Activated CD8-positive, alpha-beta memory T cell treated with anti-CD3 and anti-CD28 coated beads, Interleukin-2, amount 10 ng/mL, durations not matched to agents 7 days and 5 days (primary cell): ENCODE data around the gene GBF1. TPM values are rescaled to one million over a fixed set of nuclear protein-coding genes. Genes with fewer than 3 reads are reported as not detected.

Experiments
- ATAC-seq: fragments of 150-1000 bp; cut with Tn5 transposase; one replicate; pipeline ENCODE4 v1.10.0; 2021; ENCODE audit warnings: moderate library complexity
- CTCF ChIA-PET: fragments of 350-600 bp; sonication (Branson Sonifier 250); formaldehyde crosslinking; loops from one replicate; lab custom pipeline; 2021; ENCODE audit warnings: antibody characterized with exemption; lab: Charles Lee
- DNase-seq: peaks from one replicate; pipeline ENCODE4 v3.0.0-alpha.2; 2020
- H3K27ac Mint-ChIP-seq: one replicate; pipeline ENCODE4 v1.8.0; 2021; ENCODE audit warnings: mild to moderate bottlenecking, mixed read lengths
- H3K27me3 Mint-ChIP-seq: one replicate; pipeline ENCODE4 v1.8.0; 2021; ENCODE audit warnings: mixed read lengths
- H3K36me3 Mint-ChIP-seq: one replicate; pipeline ENCODE4 v1.8.0; 2021; ENCODE audit warnings: mild to moderate bottlenecking, mixed read lengths
- H3K4me1 Mint-ChIP-seq: one replicate; pipeline ENCODE4 v1.8.0; 2021; ENCODE audit warnings: mixed read lengths
- H3K4me3 Mint-ChIP-seq: one replicate; pipeline ENCODE4 v1.8.0; 2021; ENCODE audit warnings: mild to moderate bottlenecking, moderate library complexity, mixed read lengths
- H3K9me3 Mint-ChIP-seq: one replicate; pipeline ENCODE4 v1.8.0; 2022; ENCODE audit warnings: low read depth, mixed read lengths
- total RNA-seq, 2 experiments: library from RNA; stranded (reverse); gene quantifications; one replicate each; pipeline ENCODE4 v1.2.3, GENCODE V29; 2021

The GBF1 gene
- total RNA-seq, 2 experiments from 2014 or later = 46.5 to 51.6 TPM

DNA sequence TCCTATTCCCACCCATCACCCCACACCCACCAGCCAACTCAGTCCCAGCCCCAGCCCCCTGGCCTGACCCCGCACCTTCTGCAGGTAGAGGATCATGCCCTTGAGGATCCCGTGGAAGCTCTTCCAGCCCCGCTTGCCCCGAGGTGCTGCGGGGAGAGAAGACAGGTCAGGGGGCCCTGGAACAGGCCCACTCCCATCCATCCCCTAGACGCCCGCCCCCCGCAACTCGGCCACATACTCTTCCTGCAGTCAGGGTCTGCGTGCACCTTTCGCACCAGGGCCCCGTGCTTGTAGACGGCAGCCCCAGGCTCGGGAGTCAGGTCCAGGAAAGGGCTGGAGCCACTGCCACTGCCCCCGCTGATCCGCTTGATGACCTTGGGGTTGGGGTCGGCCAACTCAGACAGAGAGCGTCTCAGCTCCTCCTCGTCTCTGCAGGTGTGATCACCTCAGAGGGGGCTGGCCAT is 159.8 kb downstream of the GBF1 start:
- ATAC-seq = no peak
- H3K4me1 Mint-ChIP-seq = peaks cover 13% of the 10 kb centered on the region
- peaks cover 20% of the 10 kb centered on the region for H3K27me3 Mint-ChIP-seq
- CTCF ChIA-PET = interaction anchor here (0.6 to 16.5 kb wide), 9 partner anchors 8 to 235 kb away, joined by 3 to 271 read pairs (median 6); partner anchors contain the start of gene ELOVL3
- no peak overlapping the region for H3K27ac Mint-ChIP-seq
- no peaks in the 10 kb centered on the region for H3K9me3 Mint-ChIP-seq
- H3K36me3 Mint-ChIP-seq = peaks cover 9% of the 10 kb centered on the region
- no peak for DNase-seq
- no peak overlapping the region for H3K4me3 Mint-ChIP-seq

DNA sequence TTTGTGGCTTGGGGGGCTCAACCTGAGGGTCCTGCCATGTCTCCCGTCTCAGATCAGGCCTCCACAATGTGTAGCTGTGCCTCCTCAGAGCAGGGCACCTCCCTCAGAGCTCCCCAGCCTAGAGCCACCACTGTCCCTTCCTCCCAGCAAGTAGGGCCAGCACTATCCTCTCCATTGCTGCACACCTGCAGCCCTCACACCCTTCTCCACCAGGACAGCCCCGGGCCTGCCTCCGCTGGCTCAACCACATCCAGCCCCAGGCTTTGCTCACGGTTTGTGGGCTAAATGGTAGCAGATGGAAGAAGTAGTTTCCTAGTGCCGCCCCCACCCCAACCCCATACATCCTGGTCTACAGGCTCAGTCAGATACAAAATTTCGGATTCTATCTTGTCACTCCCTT is 160.3 kb downstream of the GBF1 start:
- DNase-seq (no peak), ATAC-seq (no peak)
- H3K4me3 Mint-ChIP-seq = no peak overlapping the region
- peaks cover 4% of the 10 kb centered on the region for H3K36me3 Mint-ChIP-seq
- peaks cover 22% of the 10 kb centered on the region for H3K27me3 Mint-ChIP-seq
- CTCF ChIA-PET = interaction anchor here (0.5 to 16.5 kb wide), 8 partner anchors 17 to 236 kb away, joined by 3 to 271 read pairs (median 4); partner anchors contain the start of gene ELOVL3
- H3K27ac Mint-ChIP-seq = no peak overlapping the region
- H3K9me3 Mint-ChIP-seq = no peaks in the 10 kb centered on the region
- H3K4me1 Mint-ChIP-seq = peaks cover 14% of the 10 kb centered on the region

DNA sequence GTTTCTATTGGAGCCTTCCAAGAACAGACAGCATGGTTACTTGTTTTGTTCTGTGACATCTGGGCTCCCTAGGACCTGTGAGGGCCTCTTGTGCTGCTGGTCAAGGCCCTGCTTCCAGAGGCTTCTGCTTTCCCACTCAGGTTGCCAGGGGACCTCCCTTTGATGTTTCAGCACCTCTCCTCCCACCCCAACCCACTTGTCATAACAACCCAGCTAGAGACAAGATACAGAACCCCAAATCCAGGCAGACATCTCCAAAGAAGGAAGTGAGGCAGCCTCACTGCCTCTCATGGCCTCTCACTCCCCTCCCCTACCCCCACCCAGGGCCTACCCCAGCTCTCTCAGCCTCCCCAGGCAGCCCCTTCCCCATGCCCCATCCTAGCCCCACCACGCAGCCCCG is 161.5 kb downstream of the GBF1 start:
- Mint-ChIP-seq H3K36me3 (peaks cover 3% of the 10 kb centered on the region), H3K4me3 (no peak overlapping the region), H3K4me1 (peaks cover 19% of the 10 kb centered on the region), H3K27me3 (peaks cover 33% of the 10 kb centered on the region), H3K9me3 (no peaks in the 10 kb centered on the region), H3K27ac (no peak overlapping the region)
- CTCF ChIA-PET = interaction anchor here (1.1 to 16.5 kb wide), 4 partner anchors 14 to 237 kb away, joined by 3 to 271 read pairs (median 12); partner anchors contain the start of genes CUEDC2 and ELOVL3
- ATAC-seq = no peak
- DNase-seq = no peak

DNA sequence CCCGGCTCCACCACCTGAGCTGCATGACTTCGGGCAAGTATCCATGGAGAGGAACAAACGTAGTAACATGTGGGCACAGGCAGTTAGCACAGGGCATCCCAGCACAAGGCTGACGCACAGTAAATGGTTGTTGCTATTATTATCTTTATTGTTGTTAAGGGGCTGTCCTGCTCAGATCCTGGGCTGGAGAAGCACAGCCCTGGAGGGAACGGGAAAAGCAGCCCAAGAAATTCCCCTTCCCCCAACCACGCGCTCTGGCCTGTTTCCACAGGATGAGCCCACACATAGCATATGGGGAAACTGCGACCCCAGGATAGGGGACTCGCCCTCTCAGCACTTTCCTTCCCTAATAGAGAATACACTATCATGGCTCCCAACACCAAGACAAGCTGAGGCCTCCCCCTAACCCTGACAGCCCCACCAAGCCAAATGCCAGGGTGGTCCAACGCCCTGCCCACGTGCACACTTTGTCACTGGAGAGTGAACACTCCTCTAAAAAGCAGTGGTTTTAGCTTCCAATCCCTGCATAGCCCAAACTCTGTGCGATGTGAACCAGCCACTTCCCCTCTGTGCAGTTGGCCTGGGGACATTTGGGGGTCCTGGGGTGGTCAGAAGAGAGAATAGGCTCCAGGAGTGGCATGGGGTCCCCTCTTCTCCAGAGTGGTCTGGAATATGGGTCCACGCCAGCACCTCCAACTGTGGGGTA is 162.2 kb downstream of the GBF1 start:
- H3K36me3 Mint-ChIP-seq = no peaks in the 10 kb centered on the region
- CTCF ChIA-PET = interaction anchor here (1.1 to 16.5 kb wide), 4 partner anchors 9 to 180 kb away, joined by 3 to 271 read pairs (median 6); partner anchors contain the start of genes CUEDC2 and ELOVL3
- DNase-seq (no peak), ATAC-seq (no peak)
- H3K4me3 Mint-ChIP-seq = no peak overlapping the region
- peaks cover 38% of the 10 kb centered on the region for H3K27me3 Mint-ChIP-seq
- peaks cover 22% of the 10 kb centered on the region for H3K4me1 Mint-ChIP-seq
- no peaks in the 10 kb centered on the region for H3K9me3 Mint-ChIP-seq
- H3K27ac Mint-ChIP-seq = no peak overlapping the region

DNA sequence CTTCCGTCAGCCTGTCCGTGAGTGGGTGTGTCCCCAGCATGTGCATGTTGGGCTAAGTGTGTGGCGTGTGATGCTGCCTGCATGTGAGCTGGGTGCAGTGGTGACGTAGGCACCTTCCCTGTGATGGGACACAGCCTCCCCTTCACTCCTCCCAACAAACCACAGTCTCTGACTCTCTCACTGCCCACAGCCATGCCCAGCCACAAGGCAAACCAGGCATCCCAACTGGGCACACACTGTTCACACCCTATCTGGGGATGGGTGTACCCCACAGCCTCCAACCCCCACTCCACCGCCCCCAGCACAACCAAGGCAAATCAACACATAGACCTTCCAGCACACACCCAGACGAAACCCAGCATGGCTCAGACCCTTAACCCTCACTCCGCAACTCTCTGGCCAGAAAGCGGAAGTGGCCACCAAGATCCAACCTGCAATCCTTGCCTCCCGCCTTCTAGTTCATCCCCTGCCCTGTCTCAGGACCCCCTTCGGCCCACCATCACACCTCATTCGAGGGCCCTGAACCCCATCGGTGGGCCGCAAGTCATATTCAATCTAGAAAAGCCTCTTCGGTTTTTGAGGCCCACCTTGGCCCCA is 162.9 kb downstream of the GBF1 start:
- H3K4me3 Mint-ChIP-seq = peak overlapping the region; percentile 40
- no peak for ATAC-seq
- H3K9me3 Mint-ChIP-seq = no peaks in the 10 kb centered on the region
- peaks cover 28% of the 10 kb centered on the region for H3K4me1 Mint-ChIP-seq
- no peak for DNase-seq
- CTCF ChIA-PET = interaction anchor here (1.5 to 16.5 kb wide), 2 partner anchors 9 to 180 kb away, joined by 4 to 271 read pairs; partner anchors contain the start of gene ELOVL3
- no peak overlapping the region for H3K27ac Mint-ChIP-seq
- H3K27me3 Mint-ChIP-seq = peaks cover 41% of the 10 kb centered on the region
- H3K36me3 Mint-ChIP-seq = no peaks in the 10 kb centered on the region

DNA sequence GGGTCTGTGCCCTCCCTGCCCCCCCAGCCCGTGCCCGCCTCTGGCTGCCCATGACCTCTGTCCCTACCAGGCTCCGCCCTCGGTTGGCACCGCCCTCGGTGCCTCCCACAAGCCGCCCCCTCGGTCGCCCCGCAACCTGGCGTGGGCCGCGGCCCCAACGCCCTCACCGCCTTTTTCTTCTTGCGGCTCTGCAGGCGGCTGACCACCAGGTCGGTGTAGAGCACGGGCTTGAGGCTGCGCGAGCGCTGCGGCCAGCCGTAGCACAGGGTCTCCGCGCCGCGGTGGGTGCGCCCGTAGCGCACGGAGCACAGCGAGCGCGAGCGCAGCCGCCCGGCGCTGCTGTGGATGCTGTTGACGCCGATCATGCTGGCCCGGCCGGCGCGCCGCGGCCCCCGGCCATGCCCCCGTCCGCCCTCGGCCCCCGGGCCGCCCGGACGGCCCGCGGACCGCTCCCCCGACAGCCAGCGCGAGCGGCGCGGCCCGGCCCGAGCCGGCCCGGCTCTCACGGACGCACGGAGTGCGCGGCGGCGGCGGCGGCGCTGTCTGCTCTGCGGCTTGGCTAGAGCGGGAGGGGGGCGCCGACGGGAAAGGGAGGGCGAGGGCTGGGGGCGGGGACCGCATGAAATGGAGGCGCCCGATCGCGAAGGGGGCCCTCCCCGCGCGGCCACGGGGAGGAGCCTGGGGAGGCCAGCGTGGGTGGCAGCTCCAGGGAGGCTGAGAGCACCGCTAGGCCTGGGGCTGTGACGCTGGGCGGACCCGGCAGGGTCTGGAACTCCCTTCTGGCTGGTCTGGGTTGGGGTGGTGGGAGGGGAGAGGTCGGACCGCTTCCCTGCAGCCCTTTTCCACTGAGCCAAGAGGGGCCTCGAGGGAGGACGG is 163.6 kb downstream of the GBF1 start:
- ATAC-seq = peak; percentile 57
- H3K4me3 Mint-ChIP-seq = peak overlapping the region; percentile 42
- DNase-seq = peak; percentile 65
- CTCF ChIA-PET = interaction anchor here (0.6 to 5.6 kb wide), 8 partner anchors 10 to 290 kb away, joined by 3 to 37 read pairs (median 3); partner anchors contain the start of gene ACTR1A
- peaks cover 29% of the 10 kb centered on the region for H3K4me1 Mint-ChIP-seq
- H3K9me3 Mint-ChIP-seq = no peaks in the 10 kb centered on the region
- H3K36me3 Mint-ChIP-seq = no peaks in the 10 kb centered on the region
- peaks cover 42% of the 10 kb centered on the region for H3K27me3 Mint-ChIP-seq
- no peak overlapping the region for H3K27ac Mint-ChIP-seq

DNA sequence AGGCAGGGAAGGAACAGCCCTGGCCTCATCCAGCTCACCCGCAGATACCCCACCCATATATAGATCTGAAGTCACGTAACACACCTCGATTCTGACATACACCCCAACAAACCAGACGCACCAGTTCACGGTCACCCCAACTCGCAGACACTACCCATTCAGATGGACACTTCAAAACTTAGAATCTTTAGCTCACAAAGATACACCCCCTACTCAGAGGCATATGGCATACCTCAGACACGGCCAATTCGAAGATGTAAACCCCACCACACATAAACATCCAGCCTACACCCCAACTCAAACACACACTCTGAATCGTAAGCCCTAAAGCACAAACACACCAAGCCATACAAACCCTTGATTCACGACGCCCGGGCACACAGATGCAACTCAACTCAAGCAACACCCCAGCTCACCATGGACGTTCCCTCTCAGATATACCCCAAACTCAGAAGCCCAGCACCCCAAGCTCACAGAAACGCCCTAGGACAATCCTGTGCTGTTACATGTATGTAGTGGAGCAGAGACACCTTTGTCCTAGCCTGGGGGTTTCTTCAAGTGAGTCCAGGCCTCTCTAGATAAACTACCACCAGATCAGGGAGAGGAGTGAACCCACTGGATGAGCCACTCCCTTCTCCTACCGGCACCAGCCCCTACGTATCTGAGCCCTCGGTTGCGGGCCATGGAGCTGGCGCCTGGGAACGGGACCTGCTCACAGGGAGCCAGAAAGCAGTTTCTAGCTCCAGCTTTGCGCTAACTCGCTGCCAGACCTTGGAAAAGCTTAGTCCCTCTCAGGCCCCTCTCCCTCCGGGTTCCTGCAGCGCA is 164.5 kb downstream of the GBF1 start:
- H3K4me1 Mint-ChIP-seq = peaks cover 29% of the 10 kb centered on the region
- ATAC-seq = no peak

DNA sequence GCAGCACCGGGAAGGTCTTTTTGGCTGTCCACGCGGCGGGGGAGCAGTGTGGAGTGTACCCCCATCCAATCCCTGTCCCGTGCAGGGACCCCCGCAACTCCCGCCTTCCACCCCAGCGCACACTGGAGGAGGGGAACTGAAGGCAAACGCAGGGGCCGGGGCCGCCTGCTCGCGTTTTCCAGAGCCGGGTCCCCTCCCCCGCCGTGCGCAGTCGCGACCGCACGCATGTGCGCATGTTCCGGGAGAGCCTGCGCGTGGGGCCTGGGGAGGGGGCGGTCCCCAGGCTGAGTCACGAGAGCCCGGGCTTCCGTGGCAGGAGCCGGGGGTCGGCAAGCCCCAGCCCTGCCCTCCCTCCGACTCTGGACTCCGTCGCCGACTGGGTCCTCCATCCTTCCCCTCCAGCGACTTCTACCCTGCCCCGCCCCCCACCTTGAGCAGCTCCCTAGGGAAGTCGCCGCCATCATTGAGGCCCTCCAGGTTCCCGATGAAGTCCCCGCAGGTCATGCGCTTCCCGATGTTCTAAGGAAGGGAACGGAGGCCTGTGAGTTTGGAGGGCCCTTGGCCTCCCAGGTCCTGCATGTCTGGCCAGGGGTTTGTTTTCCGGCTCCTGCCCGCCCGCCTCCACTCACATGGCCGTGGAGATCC is 165.2 kb downstream of the GBF1 start:
- Mint-ChIP-seq H3K9me3 (no peaks in the 10 kb centered on the region), H3K4me1 (peaks cover 29% of the 10 kb centered on the region), H3K27me3 (peaks cover 42% of the 10 kb centered on the region), H3K36me3 (no peaks in the 10 kb centered on the region), H3K27ac (no peak overlapping the region), H3K4me3 (peak overlapping the region; percentile 42)
- no peak for DNase-seq
- CTCF ChIA-PET = interaction anchor here (1.1 to 5.6 kb wide), 7 partner anchors 11 to 181 kb away, joined by 3 to 37 read pairs (median 4); partner anchors contain the start of genes ACTR1A and C10orf95
- ATAC-seq = no peak

More for the DNA sequence above, 164.5 kb downstream of the GBF1 start:
- peak overlapping the region; percentile 42 for H3K4me3 Mint-ChIP-seq
- no peak for DNase-seq
- no peaks in the 10 kb centered on the region for H3K9me3 Mint-ChIP-seq
- no peaks in the 10 kb centered on the region for H3K36me3 Mint-ChIP-seq
- H3K27ac Mint-ChIP-seq = peak overlapping the region; percentile 21
- H3K27me3 Mint-ChIP-seq = peaks cover 42% of the 10 kb centered on the region
- CTCF ChIA-PET = interaction anchor here (0.6 to 5.6 kb wide), 9 partner anchors 10 to 291 kb away, joined by 3 to 37 read pairs (median 3); partner anchors contain the start of gene ACTR1A

DNA sequence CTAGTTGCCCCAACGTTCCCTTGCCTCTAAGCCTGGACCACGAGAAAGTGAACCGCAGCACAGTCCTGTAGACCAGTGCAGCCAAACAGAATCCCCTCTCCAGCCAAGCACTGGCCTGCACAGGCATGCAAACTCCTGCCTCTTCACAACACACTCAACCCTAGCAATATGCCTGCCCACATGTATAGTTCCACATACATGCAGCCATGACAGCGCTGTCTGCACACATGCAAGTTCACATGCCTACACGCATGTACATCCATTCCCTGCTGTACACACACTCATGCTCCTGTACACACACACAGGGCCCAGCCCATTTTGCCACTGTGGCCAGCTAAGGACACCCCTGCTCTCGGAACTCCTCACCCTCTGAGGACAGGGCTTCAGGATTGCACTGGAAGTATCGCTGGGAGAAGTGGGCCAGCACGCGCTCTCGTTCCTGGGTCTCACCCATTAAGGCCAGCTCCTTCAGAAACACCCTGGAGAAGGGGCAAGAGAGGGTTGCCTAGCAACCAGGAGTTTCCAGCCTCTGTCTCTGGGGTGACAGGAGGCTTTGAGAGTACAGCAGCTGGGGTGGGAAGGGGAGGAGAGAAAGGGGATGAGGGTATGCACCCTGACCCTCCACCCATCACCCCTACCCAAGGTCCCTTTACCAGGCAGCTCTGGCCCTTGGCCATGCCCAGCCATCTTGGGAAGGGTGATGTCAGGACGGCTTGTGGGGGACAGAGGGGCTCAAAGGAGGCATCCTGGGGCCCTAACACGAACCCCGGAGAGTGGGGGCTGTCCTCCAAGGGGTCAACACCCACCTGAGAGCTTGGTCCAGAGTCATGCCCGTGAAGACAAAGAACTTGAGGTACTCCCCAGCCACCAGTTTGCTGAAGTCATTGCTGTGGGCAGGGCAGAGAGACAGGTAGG is 166.3 kb downstream of the GBF1 start:
- CTCF ChIA-PET = interaction anchor here (1.0 to 5.6 kb wide), 4 partner anchors 12 to 181 kb away, joined by 3 to 37 read pairs (median 4); partner anchors contain the start of gene C10orf95
- Mint-ChIP-seq H3K27me3 (peaks cover 46% of the 10 kb centered on the region), H3K9me3 (no peaks in the 10 kb centered on the region), H3K36me3 (no peaks in the 10 kb centered on the region), H3K4me1 (peaks cover 29% of the 10 kb centered on the region), H3K27ac (no peak overlapping the region), H3K4me3 (peak overlapping the region; percentile 11)
- DNase-seq (no peak), ATAC-seq (no peak)

DNA sequence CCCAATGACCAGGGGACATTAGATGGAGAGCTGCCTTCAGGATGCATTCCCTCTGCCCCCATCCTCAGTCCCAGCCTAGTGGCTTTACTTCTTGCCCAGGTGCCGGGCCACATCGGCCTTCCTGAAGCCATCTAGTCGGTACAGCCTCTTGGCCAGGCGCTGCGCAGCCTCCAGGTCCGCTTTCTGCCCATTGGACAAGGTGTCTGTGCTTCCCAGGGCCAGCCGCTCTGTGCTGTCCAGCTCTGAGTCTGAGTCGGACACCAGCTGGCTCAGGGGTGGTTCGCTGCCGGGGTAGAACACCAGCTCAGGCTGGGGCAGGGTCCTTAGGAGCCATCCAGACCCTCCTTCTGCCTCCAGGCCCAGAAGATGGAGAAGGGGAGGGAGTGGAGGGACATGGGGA is 167.0 kb downstream of the GBF1 start:
- no peaks in the 10 kb centered on the region for H3K9me3 Mint-ChIP-seq
- no peak overlapping the region for H3K4me3 Mint-ChIP-seq
- H3K4me1 Mint-ChIP-seq = peaks cover 29% of the 10 kb centered on the region
- H3K27me3 Mint-ChIP-seq = peaks cover 47% of the 10 kb centered on the region
- no peaks in the 10 kb centered on the region for H3K36me3 Mint-ChIP-seq
- CTCF ChIA-PET = interaction anchor here (1.0 to 5.6 kb wide), 3 partner anchors 8 to 66 kb away, joined by 3 to 37 read pairs (median 5); no protein-coding TSS in a partner anchor
- H3K27ac Mint-ChIP-seq = no peak overlapping the region
- DNase-seq (no peak), ATAC-seq (no peak)
